Dedifferentiated amniotic fluid mesenchymal stem cell (primary cell): Measurements from ENCODE around the gene BMP7.
"Not testable (repeated sequence)": the region's sequence is repeated elsewhere in the genome, so short reads cannot be mapped to it uniquely, and the experiment has no call there.

Source experiments
- DNase-seq: peaks from one replicate; pipeline ENCODE4 v3.0.0-alpha.2; 2016; ENCODE audit errors: extremely low spot score

Gene BMP7

DNA sequence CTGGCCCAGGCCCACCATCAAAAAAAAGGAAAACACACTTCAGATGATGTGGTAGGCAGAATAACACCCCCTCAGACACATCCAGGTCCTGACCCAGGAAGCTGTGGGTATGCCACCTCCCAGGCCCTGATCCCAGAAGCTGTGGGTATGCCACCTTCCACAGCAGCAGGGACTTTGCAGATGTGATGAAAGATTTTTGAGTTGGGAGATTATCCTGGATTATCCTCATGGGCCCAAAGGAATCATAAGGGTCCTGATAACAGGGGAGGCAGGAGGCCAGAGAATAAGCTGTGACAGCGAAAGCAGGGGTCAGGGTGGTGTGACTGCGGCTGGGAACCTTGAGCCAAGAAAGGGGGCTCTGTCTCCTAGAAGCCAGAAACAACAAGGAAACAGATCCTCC, 55.0 kb downstream of the BMP7 start:
- DNase-seq: no peak

DNA sequence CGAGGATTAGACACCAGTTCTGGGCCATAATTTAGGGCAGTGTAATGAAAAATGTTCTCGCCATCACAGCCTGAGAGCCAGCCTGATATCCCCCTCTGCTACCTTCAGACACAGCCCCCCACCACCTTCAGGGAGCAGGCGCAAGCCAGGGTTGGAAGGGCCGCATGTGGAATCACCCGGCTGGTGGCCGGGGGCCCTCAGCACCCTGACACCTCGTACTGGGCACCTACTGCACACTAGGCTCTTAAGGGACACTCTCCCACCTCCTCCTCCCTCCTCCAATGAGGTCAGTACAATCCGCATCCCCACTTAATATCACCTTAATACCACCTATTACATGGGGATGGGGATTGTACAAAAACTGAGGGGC, 55.5 kb downstream of the BMP7 start:
- DNase-seq: no peak

DNA sequence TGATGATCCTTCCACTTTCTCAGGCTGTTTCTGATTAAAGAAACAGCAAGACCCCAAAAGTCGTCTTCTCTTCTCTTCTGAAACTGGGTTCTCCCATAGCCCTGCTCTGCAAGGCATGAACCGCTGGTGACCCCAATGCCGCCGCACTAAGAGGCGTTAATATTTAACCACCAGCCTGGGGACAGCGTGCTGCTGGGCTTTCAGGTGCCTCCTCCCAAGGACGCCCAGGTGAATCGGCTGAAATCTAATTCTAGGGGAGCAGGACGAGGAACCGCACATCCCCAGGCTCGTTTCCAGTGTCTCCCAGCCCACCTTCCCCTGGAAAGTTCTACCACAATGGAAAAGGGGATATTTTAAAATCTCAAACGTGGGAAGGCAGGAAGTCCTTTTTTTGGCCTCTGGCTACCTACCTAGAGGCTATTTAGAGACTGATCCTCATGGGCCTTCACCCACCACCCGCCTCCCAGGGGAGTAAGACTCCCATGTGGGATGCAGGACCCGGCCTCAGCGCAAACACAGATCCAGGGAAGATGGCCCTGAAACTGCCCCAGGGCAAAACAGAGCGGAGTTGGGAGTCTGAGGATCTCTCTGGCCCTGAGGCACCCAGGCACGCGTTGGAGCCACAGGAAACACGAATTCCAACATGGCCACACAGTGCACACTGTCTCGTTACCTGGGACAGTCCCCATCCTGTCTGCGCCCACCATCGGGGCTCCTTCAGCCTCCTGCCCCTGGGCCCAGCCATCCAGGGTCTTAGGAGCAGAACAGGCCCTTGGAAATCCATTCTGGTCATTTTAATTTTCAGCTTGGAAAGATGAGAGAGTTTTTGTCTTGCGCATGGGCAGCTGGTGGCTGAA, 56.2 kb downstream of the BMP7 start:
- DNase-seq: no peak

DNA sequence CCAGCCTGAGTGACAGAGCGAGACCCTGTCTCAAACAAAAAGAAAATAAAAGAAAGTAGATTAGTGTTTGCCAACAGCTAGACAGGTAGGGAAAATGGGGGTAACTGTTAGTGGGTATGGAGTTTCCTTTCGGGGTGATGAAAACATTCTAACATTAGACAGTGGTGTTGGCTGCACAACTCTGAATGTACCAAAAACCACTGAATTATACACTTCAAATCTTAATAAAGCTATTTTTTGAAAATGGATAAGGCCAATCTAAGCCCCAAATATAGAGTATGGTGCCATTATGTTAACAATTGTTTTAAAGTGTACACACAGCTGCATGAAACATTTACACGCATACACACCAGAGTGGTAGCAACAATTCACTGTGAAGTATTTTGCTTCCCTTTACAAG, 57.0 kb downstream of the BMP7 start:
- no peak for DNase-seq

DNA sequence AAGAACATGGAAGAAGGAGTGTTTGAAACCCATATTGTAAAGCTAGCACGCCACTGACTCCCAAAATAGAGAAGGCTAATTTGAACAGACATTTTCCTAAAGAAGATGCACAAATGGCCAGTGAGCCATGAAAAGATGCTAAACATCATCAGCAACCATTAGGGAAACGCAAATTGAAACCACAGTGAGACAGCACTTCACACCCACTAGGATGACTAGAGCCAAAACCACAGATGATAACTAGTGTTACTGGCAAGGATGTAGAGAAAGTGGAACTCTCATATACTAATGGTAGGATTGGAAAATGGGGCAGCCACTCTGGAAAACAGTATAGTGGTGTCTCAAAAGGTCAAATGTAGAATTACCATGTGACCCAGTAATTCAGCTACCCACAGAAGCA, 58.2 kb downstream of the BMP7 start:
- no peak for DNase-seq

DNA sequence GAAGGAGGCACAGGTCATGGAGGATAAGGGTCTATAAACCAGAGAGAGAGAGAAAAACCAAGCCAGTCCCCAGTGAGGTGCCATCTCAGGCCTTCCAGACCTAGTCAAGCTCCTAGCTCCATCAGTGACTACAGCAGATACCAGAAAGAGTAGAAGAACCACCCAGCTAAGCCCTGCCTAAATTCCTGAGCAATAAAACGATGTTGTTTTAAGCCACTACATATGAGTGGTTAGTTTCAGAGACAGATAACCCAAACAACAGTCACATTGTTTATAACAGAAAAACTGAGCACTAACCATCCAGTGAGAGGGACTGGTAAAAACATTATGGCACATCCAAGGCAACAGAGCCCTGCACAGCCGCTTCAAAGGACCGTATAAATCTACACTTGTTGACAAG, 59.2 kb downstream of the BMP7 start:
- DNase-seq: no peak

DNA sequence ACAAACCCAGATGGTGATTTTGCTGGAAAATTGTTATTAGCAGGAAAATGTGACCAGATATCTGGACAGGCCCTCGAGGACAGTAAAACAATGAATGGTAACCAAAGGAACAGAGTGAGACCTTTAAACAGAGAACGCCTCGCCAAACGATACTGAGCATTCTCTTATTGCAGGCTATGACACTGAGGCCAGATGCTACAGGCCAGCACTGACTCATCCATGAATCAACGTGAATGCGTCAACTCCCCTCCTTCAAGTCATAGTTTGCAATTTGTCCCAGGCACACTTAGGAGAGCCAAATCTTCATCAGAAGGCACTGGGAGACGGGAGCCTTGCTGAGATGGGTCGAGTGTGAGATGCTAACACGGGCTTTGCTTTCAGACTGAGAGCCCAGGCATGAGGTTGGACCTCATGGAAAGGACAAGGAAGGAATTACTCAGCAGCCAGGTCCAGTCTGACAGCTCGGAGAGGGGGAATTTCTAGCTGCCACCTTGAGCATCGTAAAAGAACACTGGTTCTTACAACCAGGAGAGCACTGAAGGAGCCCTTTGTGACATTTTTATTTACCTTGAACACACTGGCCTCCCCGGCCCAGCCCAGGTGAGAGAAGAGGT, 60.7 kb downstream of the BMP7 start:
- DNase-seq: no peak

DNA sequence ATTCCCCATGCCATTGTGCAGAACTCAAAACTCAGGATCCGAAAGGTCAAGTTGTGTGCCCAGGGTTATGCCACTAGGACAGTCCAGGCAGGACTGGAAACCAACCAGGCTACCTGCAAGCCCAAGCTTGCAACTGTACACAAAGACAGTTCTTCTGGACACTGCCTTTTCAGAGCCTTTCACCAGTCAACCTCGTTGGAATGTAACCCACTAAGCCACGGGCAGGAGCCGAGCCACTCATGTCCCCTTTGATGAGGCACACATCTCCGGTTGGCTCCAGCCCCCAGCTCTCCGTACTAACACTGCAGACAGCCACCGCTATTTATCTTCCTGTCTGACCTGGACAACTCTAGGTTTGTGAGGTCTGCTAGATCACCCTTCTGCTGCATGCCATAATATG, 62.5 kb downstream of the BMP7 start:
- DNase-seq: no peak

DNA sequence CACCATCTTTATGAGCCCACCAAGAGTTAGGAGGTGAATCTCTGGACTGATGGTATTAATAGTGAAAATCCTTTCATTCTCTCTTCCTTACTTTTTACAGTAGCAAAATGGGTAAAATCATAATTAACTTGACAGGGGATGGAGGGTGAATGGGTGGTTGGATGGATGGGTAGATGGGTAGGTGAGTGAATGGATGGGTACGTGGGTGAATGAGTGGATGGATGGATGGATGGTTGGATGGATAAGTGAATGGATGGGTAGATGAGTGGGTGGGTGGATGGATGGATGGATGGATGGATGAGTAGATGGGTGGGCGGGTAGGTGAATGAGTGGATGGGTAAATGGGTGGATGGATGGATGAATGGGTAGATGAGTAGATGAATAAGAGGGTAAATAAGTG, 63.2 kb downstream of the BMP7 start:
- no peak for DNase-seq

DNA sequence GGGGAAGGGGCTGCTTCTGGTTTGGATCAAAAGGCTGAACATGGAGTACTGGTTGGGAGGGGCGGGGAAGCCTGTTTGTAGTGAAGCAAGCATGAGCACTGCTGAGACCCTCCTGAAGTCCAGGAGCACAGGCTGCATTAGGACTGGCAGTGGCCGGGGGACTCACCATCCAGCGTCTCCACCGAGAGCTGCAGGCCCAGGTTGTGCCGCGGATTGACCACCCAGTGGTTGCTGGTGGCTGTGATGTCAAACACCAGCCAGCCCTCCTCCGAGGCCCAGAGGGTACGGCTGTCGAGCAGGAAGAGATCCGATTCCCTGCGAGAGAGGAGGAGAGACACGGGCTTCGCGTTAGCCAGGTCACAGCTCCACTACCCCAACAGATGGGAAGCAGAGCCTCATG, 64.1 kb downstream of the BMP7 start:
- no peak for DNase-seq

DNA sequence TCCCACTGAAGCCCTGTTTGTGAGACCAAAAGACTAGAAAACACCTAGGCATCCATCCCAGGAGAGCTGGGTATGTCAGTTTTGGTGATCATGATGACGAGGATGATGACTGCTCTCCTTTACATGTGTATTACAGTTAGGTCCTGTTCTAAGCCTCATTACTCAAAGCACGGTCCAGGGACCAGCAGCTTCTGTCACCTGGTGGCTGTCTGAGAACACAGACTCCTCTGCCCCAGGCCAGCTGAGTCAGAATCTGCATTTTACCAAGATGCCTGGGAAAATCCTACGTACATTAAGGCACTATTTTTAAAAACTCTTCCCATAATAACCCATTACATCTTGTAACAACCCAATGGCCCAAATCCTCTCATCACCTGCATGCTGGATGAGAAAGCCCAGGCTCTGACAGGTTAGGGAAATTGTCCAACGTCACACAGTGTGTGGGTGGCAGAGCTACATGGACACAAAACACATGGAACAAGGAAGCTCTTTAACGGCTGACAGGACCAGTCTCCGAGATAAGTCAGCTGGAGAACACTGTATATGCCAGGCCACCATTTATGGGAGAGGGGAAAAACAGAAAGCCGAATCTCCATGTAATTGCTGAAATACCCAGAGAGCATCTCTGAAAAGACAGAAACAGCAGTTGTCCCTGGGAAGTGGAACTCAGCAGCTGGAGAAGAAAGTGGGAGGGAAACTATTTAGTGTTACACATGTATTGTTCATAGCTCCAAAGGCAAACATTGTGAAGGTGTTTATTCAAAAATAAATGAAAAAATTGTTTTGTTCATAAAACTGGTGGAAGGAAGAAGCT, 65.4 kb downstream of the BMP7 start:
- DNase-seq: no peak

DNA sequence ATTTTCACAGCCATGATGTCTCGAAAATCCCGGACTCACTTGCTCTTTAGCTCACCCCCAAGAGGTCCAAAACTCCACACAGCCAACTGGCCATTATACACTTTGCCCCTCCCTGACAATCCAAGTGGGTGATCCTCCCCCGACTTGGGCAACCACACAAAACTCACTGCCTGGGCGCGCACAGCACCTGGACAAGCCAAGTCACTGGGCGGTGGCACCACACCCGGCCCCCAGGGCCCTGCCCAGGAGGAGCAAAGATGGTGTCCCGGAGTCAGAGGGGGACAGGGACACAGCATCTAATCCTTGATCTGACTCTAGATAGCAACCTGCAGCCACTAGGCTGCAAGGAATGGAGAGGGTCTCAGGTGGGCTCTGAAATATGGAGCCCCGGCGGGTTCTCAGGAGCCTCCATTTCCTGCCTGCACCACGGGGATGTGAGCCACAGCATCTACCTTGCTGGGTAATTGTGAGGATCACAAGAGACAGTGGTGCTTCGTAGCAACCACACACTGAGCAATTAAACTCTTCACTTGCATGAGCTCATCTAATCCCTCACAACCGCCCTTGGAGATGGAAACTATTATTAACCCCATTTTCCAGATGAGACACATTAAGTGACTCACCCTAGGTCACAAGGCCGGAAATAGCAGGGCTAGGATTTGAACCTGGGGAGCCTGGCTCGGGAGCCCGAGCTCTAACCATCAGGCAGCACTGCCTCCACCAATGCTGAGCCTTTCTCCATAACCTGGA, 66.6 kb downstream of the BMP7 start:
- DNase-seq: no peak

DNA sequence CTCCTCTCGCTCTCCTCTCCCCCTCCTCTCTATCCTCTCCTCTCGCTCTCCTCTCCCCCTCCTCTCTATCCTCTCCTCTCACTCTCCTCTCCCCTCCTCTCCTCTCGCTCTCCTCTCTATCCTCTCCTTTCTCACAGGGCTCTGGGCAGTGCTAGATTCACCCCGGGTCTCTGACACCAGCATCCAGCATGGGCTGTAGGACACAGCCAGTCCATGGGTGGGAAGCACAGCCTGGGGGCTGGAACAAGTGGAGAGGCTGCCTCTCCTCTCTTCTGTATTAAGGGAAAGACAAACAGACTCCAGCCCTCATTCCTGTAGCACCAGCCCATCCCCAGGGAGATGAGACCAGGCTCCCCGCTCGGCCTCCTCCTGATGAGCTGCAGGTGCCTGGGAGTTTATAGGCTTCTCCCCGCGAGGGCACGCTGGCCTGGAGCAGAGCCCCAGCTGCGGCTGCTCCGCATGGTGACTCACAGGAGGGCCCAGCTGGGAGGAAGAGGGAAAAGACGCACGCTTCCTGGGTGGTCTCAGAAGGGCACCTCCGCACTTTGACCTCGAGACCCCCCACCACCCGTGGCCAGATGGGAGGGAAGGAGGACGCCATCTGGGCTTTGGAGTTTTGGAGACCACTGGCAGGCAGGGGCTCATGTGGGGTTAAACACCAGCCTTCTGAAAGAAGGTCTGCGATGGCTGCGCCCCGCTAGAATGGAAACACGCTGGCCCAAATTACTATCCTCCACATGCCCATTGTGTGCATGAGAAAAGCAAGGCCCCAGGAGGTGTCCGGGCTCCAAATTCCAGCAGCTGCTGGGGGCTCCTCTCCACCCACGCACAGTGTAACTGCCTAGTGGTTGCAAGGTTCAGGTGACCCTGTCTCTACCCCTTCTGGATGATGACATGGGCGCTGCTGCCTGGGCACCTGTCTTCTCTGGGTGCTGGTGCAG, 68.0 kb downstream of the BMP7 start:
- DNase-seq: no peak

DNA sequence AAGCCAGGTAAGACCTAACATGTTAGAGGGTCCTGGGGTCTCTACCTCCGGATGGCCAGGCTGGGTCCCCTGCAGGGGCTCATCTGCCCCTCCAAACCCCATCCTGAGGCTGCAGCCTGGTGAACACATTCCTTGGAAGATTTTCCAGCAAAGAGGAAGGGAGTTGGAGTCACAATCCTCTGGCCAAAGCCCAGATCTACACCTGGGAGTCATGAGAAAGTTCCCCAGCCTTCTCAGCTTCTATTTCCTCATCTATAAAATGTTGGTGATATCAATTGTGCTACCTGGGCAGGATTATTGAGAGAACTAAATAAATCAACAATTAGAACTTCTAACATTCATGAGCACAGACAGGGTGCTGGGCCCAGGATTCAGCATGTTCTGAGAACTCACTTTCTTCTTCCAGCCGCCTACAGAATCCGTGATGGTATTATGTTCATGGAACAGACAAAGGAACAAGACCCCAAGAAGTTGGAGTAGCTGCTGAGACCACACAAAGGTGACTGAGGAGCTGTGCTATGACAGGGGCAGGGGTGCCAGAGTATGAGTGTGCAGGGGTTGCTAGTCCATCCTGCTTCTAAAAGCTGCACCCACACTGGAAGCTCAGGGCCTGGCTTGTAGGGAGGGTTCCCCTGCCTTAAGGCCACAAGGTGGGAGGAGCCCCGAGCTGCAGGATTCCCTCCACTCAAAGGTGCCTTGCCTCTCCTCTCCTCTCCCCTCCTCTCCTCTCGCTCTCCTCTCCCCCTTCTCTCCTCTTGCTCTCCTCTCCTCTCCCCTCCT, 68.9 kb downstream of the BMP7 start:
- DNase-seq: no peak

DNA sequence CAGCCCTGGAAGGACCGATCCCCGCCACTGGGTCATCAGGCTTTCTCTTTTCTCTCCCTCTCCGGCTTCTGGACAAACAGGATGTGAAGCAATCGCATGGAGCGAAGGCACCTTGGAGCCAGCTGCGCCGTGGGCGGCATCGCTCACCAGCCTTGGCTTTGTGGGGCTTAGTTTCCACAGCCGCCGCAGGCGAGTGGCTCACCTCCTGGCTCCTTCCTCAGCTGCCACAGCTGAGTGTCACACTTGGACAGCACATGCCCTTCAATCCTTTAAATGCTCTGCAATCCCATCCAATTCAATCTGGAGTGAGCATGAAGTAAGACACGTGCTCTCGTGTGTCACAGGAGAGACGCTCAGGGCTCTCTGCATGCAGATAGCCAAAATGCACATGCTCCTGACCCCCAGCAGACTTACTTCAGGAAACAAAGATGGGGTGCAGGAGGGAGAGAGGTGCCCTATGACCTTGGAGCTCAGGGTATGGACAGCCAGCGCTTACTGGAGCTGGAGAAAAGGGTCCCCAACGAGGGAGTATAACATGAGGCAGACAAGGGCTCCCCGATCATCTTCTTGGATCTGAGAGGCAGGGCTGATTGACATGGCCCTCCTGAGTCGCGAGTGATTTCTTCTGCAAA, 70.9 kb downstream of the BMP7 start:
- DNase-seq: peak; percentile 40

DNA sequence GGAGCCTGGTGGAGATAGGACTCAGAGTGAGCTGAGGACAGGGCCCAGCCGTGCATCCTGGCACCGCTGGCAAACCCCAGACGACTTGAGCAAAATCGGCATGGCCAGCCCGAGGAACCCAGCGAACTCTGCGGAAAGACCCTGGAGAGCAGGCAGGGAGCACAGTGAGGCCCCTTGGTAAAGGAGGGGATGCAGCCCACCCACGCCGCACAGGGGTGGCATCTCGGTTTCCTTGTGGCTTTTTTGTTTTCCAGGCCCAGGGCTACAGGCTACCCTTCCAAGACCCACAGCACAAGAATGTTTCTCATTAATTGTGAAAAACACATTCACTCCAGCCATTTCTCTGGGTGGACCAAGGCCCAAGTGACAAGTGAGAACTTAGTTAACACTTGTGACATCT, 71.4 kb downstream of the BMP7 start:
- no peak for DNase-seq

DNA sequence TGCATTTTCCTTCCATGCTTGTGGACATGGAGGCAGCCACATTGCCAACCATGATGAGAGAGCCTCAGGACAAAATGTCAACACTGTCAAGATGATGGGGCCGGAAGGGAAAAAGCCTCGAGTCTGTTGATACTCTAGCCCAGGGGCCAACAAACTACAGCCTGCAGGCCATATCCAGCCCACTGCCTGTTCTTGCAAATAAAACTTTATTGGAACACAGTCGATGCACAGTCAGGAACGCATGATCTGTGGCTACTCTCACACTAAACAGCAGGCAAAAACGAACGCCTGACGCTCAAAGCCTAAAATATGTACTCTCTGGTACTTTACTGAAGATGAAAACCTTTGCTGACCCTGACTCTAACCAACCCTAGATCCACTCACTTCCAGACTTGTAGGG, 72.3 kb downstream of the BMP7 start:
- no peak for DNase-seq

DNA sequence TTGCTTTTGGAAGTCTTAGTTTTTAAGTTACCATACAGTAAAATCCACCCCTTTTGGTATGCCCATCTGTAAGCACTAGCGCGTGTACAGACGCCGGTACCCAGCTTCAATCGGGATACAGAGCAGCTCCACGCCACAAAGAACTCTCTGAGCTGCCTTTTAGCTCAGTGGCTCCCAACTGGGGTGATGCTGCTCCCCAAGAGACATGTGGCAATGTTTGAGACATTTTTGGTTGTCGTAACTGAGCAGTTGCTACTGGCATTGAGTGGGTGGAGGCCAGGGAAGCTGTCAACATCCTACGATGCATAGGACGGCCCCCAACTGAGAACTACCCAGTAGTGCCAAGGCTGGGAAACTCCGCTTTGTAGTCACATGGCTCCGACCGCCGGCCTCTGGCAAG, 73.3 kb downstream of the BMP7 start:
- no peak for DNase-seq

DNA sequence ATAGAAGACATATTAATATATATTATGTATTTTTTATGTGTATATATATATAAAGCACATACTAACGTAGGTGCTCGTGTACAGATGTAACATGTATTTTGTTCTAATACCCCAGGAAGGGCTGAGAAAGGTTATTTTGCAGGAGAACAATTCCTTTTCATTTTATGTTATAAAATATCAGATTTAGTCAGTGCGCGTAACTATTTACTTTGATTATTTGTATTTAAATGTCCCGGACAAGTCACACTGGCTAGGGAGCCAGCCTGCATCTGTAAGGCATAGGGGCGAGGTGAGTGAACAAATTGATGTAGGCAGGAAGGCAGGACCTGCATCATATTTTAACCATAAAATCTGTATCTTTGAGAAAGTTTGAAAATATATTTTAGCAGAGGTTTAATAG, 74.1 kb downstream of the BMP7 start:
- DNase-seq: no peak

DNA sequence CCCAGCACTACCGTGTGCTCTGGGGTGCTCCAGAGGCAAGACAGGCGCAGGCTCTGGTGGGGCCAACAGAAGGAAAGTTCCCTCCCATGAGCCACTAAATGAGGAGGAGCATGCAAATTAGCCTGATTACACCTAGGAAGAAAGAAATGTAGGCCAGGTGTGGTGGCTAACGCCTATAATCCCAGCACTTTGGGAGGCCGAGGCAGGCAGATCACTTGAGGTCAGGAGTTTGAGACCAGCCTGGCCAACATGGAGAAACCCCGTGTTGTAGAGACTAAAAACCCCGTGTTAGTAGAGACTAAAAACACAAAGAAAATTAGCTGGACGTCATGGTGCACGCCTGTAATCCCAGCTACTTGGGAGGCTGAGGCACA, 75.2 kb downstream of the BMP7 start:
- DNase-seq: not testable (repeated sequence)
